GM23338 (cell line): ENCODE measurements around the gene ITFG1. TPM values are rescaled to one million over a fixed set of nuclear protein-coding genes. Genes with fewer than 3 reads are reported as not detected.

Source experiments
- ATAC-seq: fragments of 200-7000 bp; cut with Tn5 transposase; 3 replicates; pipeline ENCODE4 v1.9.1; 2020
- DNase-seq: peaks from one replicate; pipeline ENCODE4 v3.0.0-alpha.2; 2015; ENCODE audit warnings: low spot score
- H2AFZ ChIP-seq: fragments of 200-600 bp; sonication (generic); 2 replicates; pipeline ENCODE4 v1.8.0; 2016; ENCODE audit warnings: antibody characterized with exemption, mild to moderate bottlenecking, moderate library complexity
- H3F3A ChIP-seq: fragments of 200-600 bp; sonication (generic); replicated peaks from 2 replicates; pipeline ENCODE4 v1.8.0; 2017; ENCODE audit warnings: antibody characterized with exemption, mixed run types, low read depth
- H3K27ac ChIP-seq: fragments of 200-600 bp; sonication (generic); 2 replicates; pipeline ENCODE4 v1.6.1; 2016; ENCODE audit warnings: low read depth
- H3K27me3 ChIP-seq: fragments of 200-600 bp; sonication (generic); 2 replicates; pipeline ENCODE4 v1.8.0; 2016; ENCODE audit warnings: mild to moderate bottlenecking, mixed run types, moderate library complexity; ENCODE audit not compliant: insufficient read depth
- H3K36me3 ChIP-seq: fragments of 200-600 bp; sonication (generic); 2 replicates; pipeline ENCODE4 v1.8.0; 2016; ENCODE audit warnings: mild to moderate bottlenecking; ENCODE audit not compliant: insufficient read depth
- H3K4me1 ChIP-seq: fragments of 200-600 bp; sonication (generic); 2 replicates; pipeline ENCODE4 v1.8.0; 2016; ENCODE audit warnings: mild to moderate bottlenecking, moderate library complexity; ENCODE audit not compliant: insufficient read depth
- H3K4me2 ChIP-seq: fragments of 200-600 bp; sonication (generic); 2 replicates; pipeline ENCODE4 v1.7.1; 2017; ENCODE audit warnings: mixed run types
- H3K4me3 ChIP-seq: fragments of 200-600 bp; sonication (generic); 2 replicates; pipeline ENCODE4 v1.6.1; 2016; ENCODE audit warnings: mixed run types
- H3K79me2 ChIP-seq: fragments of 200-600 bp; sonication (generic); replicated peaks from 2 replicates; pipeline ENCODE4 v1.8.0; 2017; ENCODE audit warnings: mild to moderate bottlenecking; ENCODE audit not compliant: insufficient read depth
- H3K9me2 ChIP-seq: fragments of 200-600 bp; sonication (generic); 2 replicates; pipeline ENCODE4 v1.8.0; 2017; ENCODE audit not compliant: insufficient read depth
- H4K20me1 ChIP-seq: fragments of 200-600 bp; sonication (generic); replicated peaks from 2 replicates; pipeline ENCODE4 v1.8.0; 2017; ENCODE audit warnings: mild to moderate bottlenecking; ENCODE audit not compliant: insufficient read depth
- H3K27ac Mint-ChIP-seq: 2 replicates; pipeline ENCODE4 v1.8.0; 2020; ENCODE audit warnings: inconsistent platforms, mild to moderate bottlenecking, moderate library complexity, mixed read lengths
- H3K27me3 Mint-ChIP-seq: 3 replicates; pipeline ENCODE4 v1.8.0; 2022; ENCODE audit warnings: low read depth, mild to moderate bottlenecking, moderate library complexity, mixed read lengths, inconsistent platforms; ENCODE audit not compliant: insufficient read depth, poor library complexity
- H3K36me3 Mint-ChIP-seq: 3 replicates; pipeline ENCODE4 v1.8.0; 2021; ENCODE audit warnings: low read depth, mild to moderate bottlenecking, inconsistent platforms, moderate library complexity, mixed read lengths
- H3K4me1 Mint-ChIP-seq: 3 replicates; pipeline ENCODE4 v1.8.0; 2020; ENCODE audit warnings: mild to moderate bottlenecking, inconsistent platforms, mixed read lengths
- H3K4me3 Mint-ChIP-seq: 3 replicates; pipeline ENCODE4 v1.8.0; 2021; ENCODE audit warnings: moderate library complexity, mild to moderate bottlenecking, inconsistent platforms, mixed read lengths
- H3K9me3 Mint-ChIP-seq: 3 replicates; pipeline ENCODE4 v1.8.0; 2020; ENCODE audit warnings: moderate library complexity, mild to moderate bottlenecking, inconsistent platforms, mixed read lengths
- CREB1 ChIP-seq: fragments of 250-450 bp; sonication (Bioruptor Pico); IDR thresholded peaks from 2 replicates; pipeline ENCODE4 v1.5.0; 2020; ENCODE audit warnings: low read depth, mild to moderate bottlenecking, moderate library complexity
- CTCF ChIP-seq, 2 experiments: fragments of 200-600 bp in 1 of 2; sonication (generic) in 1 of 2; conservative IDR thresholded peaks; 2 replicates each; pipeline versions ENCODE4 v1.5.1 to v1.6.1; 2016 to 2017; ENCODE audit warnings: antibody characterized with exemption in 2 of 2, low read depth in 2 of 2, mild to moderate bottlenecking in 2 of 2, moderate library complexity in 1 of 2
- ETS1 ChIP-seq: IDR thresholded peaks from 2 replicates; pipeline ENCODE4 v1.6.1; 2016; ENCODE audit warnings: antibody characterized with exemption
- EZH2 ChIP-seq: fragments of 200-600 bp; sonication (generic); IDR thresholded peaks from one replicate; pipeline ENCODE4 v1.8.0; 2017; ENCODE audit warnings: antibody characterized with exemption, mild to moderate bottlenecking, low read depth; ENCODE audit not compliant: unreplicated experiment
- EZH2phosphoT487 ChIP-seq: fragments of 200-600 bp; sonication (generic); IDR thresholded peaks from one replicate; pipeline ENCODE4 v1.8.1; 2018; ENCODE audit warnings: antibody characterized with exemption; ENCODE audit not compliant: unreplicated experiment
- JUNB ChIP-seq: IDR thresholded peaks from one replicate; pipeline ENCODE4 v1.6.1; 2016; ENCODE audit warnings: antibody characterized with exemption; ENCODE audit not compliant: unreplicated experiment
- NANOG ChIP-seq: IDR thresholded peaks from 2 replicates; pipeline ENCODE4 v1.6.1; 2016; ENCODE audit warnings: antibody characterized with exemption, borderline replicate concordance
- POLR2AphosphoS5 ChIP-seq: IDR thresholded peaks from 2 replicates; pipeline ENCODE4 v1.6.1; 2016; ENCODE audit warnings: antibody characterized with exemption, low read depth
- REST ChIP-seq: IDR thresholded peaks from one replicate; pipeline ENCODE4 v1.6.1; 2018; ENCODE audit warnings: antibody characterized with exemption; ENCODE audit not compliant: unreplicated experiment
- STAT1 ChIP-seq: IDR thresholded peaks from one replicate; pipeline ENCODE4 v1.6.1; 2016; ENCODE audit warnings: antibody characterized with exemption; ENCODE audit not compliant: unreplicated experiment
- ZNF114 ChIP-seq: fragments of 250-450 bp; sonication (Bioruptor Pico); IDR thresholded peaks from 2 replicates; pipeline ENCODE4 v1.5.0; 2020; ENCODE audit warnings: mild to moderate bottlenecking, moderate library complexity
- ZNF331 ChIP-seq: fragments of 250-450 bp; sonication (Bioruptor Pico); IDR thresholded peaks from 2 replicates; pipeline ENCODE4 v1.5.0; 2020; ENCODE audit warnings: low read depth, mild to moderate bottlenecking, moderate library complexity
- ZNF462 ChIP-seq: fragments of 250-450 bp; sonication (Bioruptor Pico); IDR thresholded peaks from 2 replicates; pipeline ENCODE4 v1.5.0; 2020; ENCODE audit warnings: mild to moderate bottlenecking, moderate library complexity
- polyA plus RNA-seq: library from polyadenylated mRNA; unstranded; fragments of >200 nt; fragmentation: Nextera tagmentation; extraction: Ambion mirVana; gene quantifications from 2 replicates; pipeline ENCODE4 v1.2.1, GENCODE V29; 2016
- total RNA-seq: library from RNA; depleted of rRNA; stranded (reverse); fragments of >200 nt; shearing (Covaris generic); gene quantifications from 2 replicates; pipeline ENCODE4 v1.2.3, GENCODE V29; 2014

The ITFG1 gene
- total and polyA plus RNA-seq, 2 experiments from 2014 or later: 18.5 to 26.9 TPM

GRCh38 chr16:47244206-47244605 is 216.7 kb downstream of the ITFG1 start:
- H3K79me2 ChIP-seq: no peaks in the 10 kb centered on the region

More at GRCh38 chr16:47244206-47244605, 216.7 kb downstream of the ITFG1 start:
- no peaks in the 10 kb centered on the region for H3K9me3 Mint-ChIP-seq
- Histone ChIP-seq H3K27me3 (no peaks in the 10 kb centered on the region), H3F3A (no peaks in the 10 kb centered on the region), H2AFZ (no peak overlapping the region), H3K4me2 (no peak overlapping the region), H4K20me1 (no peaks in the 10 kb centered on the region), H3K36me3 (no peaks in the 10 kb centered on the region), H3K4me3 (no peak overlapping the region), H3K9me2 (no peaks in the 10 kb centered on the region), H3K4me1 (no peaks in the 10 kb centered on the region), H3K27ac (no peak overlapping the region)
- ATAC-seq (no peak), DNase-seq (no peak)
- no peak for TF ChIP-seq ETS1
- TF ChIP-seq JUNB: no peak
- TF ChIP-seq CTCF (conservative IDR thresholded peaks at IDR 0.05; ENCODE audit: low read depth in 2 of 2): no peak
- no peak for TF ChIP-seq POLR2AphosphoS5
- no peak for TF ChIP-seq EZH2phosphoT487
- TF ChIP-seq CREB1 (CRISPR knock-in tag): no peak
- TF ChIP-seq ZNF331: no peak
- TF ChIP-seq STAT1: no peak
- no peak for TF ChIP-seq ZNF114
- no peak for TF ChIP-seq ZNF462
- TF ChIP-seq NANOG: no peak
- TF ChIP-seq REST: no peak
- no peak for TF ChIP-seq EZH2
- H3K4me3 Mint-ChIP-seq: no peak overlapping the region
- H3K27me3 Mint-ChIP-seq: peaks cover 3% of the 10 kb centered on the region
- no peaks in the 10 kb centered on the region for H3K4me1 Mint-ChIP-seq
- H3K36me3 Mint-ChIP-seq: no peaks in the 10 kb centered on the region
- no peak overlapping the region for H3K27ac Mint-ChIP-seq
